GM21526 (cell line): ENCODE data around the gene CEP63.
"Not testable (repeated sequence)": the region's sequence is repeated elsewhere in the genome, so short reads cannot be mapped to it uniquely, and the experiment has no call there.

ENCODE experiments used
- ATAC-seq: cut with Tn5 transposase; IDR thresholded peaks from one replicate; pipeline ENCODE4 v1.9.1; 2021; ENCODE audit warnings: moderate library complexity; ENCODE audit not compliant: unreplicated experiment, low FRiP score

Gene CEP63

DNA sequence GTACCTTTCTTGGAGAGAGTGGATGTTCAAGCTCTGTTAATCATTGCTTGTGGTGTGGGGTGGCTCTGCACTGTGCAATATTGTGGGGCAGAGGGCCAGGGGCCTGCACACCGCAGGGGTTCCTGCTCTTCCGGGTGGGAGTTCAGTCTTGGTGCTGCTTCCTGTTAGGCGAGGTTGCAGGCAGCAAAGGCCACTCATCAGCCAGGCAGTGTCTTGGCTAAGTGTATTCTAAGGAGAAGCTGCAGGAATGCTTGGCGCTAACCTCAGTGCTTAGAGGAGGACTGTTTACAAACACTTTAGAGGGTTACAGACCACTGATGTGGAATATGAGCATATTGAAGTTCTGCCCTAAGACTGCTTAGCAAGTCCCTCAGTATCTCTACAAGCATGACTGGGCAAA is 81.7 kb downstream of the CEP63 start:
- no peak for ATAC-seq

DNA sequence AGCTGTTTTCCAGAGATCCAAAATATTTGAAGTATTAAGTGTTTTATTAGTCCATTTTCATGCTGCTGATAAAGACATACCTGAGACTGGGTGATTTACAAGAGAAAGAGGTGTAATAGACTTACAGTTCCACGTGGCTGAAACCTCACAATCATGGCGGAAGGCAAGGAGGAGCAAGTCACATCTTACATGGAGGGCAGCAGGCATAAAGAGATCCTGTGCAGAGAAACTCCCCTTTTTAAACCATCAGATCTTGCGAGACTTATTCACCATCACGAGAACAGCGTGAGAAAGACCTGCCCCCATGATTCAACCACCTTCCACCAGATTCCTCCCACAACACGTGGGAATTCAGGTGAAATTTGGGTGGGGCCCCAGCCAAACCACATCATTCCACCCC is 82.9 kb downstream of the CEP63 start:
- ATAC-seq = no peak

DNA sequence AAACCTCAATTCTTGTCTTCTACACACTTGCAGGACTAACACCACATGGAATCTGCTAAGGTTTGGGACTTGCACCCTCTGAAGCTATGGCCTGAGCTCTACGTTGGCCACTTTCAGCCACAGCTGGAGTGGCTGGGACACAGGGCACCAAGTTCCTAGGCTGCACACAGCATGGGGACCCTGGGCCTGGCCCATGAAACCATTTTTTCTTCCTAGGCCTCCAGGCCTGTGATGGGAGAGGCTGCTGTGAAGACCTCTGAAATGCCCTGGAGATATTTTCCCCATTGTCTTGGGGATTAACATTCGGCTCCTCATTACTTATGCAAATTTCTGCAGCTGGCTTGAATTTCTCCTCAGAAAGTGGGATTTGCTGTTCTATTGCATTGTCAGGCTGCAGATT is 84.0 kb downstream of the CEP63 start:
- not testable (repeated sequence) for ATAC-seq

- no peak for ATAC-seq
These were observed 90.6 kb downstream of the CEP63 start for GRCh38 chr3:134576426-134576825.

GRCh38 chr3:134576831-134577230 is 91.0 kb downstream of the CEP63 start:
- no peak for ATAC-seq

- ATAC-seq = no peak
These were observed 93.3 kb downstream of the CEP63 start for GRCh38 chr3:134579141-134579665.

GRCh38 chr3:134590766-134591165 is 104.9 kb downstream of the CEP63 start:
- ATAC-seq = no peak

GRCh38 chr3:134592806-134593205 is 106.9 kb downstream of the CEP63 start:
- ATAC-seq = no peak

DNA sequence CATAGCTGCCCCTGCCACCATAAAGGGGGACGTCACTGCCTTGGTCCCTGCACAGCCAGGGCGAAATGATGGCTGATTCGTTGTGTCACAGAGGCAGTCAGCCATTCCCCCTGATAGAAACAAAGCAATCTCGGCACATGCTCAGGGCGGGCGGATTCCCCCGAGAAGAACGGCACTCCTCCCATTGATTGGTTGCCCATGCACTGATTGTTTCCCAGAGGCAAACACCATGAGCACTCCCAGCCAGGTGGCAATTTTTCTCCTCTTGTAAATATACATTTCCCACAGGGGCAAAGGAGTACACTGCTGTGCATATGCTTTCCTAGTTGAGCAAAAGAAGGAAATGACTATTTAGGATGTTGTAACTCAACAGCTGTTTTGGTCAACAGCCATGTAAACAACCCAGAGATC is 108.5 kb downstream of the CEP63 start:
- ATAC-seq = no peak

DNA sequence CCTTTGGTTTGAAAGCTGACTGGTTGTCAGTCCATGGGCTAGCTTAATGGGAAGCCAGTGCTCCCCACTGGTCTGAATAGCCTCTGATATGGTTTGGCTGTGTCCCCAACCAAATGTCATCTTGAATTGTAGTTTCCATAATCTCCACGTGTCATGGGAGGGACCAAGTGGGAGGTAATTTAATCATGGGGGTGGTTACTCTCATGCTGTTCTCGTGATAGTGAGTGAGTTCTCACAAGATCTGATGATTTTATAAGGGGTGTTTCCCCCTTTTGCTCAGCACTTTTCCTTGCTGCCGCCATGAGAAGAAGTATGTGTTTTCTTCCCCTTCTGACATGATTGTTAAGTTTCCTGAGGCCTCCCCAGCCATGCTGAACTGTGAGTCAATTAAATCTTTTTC is 109.1 kb downstream of the CEP63 start:
- ATAC-seq = not testable (repeated sequence)

- no peak for ATAC-seq
These were observed 111.6 kb downstream of the CEP63 start for GRCh38 chr3:134597390-134597970.

GRCh38 chr3:134598763-134599545 is 113.1 kb downstream of the CEP63 start:
- no peak for ATAC-seq

DNA sequence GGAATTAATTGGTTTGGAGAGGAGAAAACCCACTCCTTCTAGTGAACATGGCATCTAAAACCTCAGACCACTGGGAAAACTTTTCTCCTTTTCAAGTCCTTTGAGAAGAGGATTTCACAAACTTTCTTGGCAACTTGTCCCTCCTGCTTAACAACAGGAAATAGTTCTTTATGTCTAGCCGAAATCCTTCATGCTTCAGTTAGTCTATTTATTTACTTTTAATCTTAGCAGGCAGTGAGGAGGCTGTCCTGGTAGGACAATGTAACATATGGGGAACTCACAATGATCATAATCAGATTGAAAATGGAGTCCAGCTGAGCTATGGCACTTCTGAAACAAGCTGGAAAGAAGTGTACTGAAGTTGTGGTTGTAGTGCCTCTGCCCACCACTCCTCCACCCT is 114.3 kb downstream of the CEP63 start:
- ATAC-seq = no peak

DNA sequence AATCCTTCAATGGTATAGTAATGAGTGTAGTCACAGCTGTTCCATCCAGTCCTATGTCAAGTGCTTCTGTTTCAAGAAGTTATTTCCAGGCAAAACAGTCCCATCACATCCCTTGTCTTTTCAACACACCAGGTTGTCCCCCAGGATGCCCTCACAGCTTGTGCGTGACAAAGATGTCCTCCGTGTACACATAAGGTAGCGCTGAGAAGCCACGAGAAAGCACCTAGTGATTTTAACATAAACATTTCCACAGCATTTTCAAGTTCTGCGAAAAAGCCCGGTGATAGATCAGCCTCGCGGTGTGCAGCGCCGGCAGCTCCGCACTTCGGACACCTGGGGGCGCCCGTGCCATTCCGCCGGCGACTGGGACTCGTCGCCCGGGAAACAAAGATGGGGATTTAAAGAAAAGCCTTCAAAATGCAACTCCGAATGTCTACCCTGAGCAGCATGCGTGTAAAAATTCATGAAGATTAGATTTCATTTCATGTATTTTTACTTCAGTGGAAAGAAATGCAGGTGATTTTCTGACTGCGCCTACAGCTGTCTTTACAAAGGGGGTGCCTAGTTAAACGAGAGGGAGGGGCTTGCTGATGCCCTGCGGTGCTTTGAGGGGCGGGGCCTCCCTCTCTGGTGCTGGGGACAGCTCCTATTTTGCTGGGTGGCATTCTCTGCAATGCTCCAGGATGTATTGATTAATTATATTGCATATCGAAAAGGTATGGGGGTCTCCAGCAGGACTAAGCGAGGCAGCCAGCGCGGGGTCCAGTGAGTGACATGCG is 115.0 kb downstream of the CEP63 start:
- peak; percentile 83 for ATAC-seq

- ATAC-seq = no peak
These were observed 115.9 kb downstream of the CEP63 start for GRCh38 chr3:134601539-134602439.

GRCh38 chr3:134602440-134602814 is 116.6 kb downstream of the CEP63 start:
- ATAC-seq = no peak

GRCh38 chr3:134603480-134603879 is 117.6 kb downstream of the CEP63 start:
- no peak for ATAC-seq

- ATAC-seq = no peak
These were observed 118.1 kb downstream of the CEP63 start for GRCh38 chr3:134603956-134604355.

GRCh38 chr3:134605556-134605955 is 119.7 kb downstream of the CEP63 start:
- ATAC-seq = no peak
